ENCODE results near the gene LINS1.
"Not testable (repeated sequence)": the region's sequence is repeated elsewhere in the genome, so short reads cannot be mapped to it uniquely, and the experiment has no call there.

LINS1 gene

DNA sequence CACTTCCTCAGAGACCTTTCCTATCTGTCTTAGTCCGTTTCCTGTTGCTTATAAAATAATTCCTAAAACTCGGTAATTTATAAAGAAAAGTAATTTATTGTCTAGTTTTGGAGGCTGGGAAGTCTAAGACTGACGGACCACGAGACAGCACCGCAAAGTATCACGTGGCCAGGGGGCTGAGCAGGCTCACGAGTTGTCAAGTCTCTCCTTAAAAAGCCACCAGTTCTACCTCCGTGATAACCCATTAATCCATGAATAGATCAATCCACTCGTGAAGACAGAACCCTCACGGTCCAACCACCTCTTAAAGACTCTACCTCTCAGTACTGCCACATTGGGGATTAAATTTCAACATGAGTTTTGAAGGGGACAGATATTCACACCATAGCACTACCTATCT, 821 bp downstream of the LINS1 start:
- peak; percentile 43 for DNase-seq (ENCODE audit: low spot score)

DNA sequence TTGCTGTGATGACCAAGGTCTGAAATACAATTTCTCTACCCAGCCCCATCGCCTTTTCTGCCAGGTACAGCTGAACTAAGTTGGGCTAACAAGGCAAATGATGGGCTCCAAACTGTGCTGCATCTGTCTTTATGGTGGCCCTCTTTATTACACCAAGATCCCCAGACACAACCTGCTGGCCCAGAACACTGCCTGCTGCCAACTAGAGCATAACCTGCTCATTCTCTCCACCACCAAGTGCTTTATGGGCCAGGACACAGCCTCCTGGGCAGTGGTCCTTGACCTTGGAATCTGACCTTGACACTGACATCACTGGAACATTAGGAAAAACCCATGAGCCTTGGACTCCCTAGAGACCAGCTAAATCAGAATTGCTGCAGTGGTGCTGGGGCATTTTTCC, 3.3 kb downstream of the LINS1 start:
- no peak for DNase-seq (ENCODE audit: low spot score)

DNA sequence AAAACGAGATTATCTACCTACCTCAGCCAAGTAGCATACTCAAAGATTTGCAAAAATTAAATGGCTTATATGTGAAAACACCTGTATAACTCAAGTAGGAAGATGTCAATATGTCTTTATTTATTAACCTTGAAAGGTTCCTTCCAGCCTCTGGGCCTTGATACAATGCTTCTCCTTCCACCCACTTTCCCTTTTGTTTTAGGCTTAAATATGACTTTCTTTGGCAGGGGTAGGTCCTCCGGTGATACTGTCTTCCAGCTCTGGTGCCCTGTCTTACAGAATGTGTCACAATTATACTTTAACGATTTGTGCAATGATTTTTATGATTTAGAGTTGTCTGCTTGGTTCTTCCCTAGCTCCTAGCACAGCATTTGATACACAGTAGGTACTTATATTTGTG, 4.1 kb downstream of the LINS1 start:
- no peak for DNase-seq (ENCODE audit: low spot score)

DNA sequence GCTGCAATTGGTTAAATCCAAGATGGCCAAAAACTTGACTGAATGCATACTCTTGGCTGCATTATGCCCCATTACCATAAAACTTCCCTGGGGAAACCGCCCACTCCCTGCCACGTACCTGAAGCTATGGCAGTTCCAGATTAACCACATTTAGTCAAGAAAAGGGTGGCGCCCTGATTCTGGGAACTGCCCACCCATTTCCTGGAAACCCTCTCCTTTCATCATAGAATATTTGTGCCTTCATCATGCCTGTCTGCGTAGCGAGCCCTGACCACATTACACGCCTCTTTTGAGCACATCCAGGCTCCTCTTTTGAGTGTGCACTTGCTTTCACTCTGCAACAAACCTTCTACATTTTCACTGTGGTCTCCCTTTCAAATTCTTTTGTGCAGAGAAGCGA, 5.2 kb downstream of the LINS1 start:
- peak; percentile 95 for DNase-seq (ENCODE audit: low spot score)

DNA sequence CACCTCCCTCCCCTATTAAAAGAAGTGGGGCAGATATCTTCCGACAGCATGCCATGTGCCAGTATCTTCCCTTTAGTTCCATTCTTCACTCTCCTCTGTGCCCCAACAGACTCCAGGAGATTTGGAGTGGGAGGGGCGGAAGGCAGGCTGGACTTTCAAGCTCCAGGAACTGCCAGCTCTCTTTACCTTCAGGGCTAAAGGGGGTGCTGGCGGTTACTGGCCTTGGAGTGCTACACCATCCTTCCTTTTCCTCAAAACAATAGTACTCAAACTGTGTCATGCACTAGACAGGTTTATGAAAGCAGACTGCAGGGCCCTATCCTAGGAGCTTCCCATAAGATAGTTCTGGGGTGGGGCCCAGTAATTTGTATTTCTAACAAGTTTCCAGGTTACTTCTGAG, 6.0 kb downstream of the LINS1 start:
- no peak for DNase-seq (ENCODE audit: low spot score)

DNA sequence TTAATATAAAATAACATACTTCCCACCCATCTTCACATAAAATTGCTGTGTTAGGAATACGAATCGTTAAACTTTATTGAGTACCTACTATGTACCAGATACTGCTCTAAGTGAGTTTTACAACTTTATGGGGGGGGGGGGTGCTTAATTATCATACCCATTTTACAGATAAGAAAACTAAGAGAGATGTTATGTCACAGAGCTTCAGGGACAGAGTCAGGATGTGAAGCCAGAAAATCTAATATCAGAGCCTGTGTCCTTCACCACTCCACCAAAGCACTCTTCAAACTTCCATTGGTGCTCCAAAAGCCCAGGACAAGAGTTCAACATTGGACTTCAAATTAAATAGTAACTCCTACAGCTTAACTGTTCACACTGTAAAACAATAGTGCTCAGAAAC, 8.6 kb downstream of the LINS1 start:
- DNase-seq (ENCODE audit: low spot score) = no peak

DNA sequence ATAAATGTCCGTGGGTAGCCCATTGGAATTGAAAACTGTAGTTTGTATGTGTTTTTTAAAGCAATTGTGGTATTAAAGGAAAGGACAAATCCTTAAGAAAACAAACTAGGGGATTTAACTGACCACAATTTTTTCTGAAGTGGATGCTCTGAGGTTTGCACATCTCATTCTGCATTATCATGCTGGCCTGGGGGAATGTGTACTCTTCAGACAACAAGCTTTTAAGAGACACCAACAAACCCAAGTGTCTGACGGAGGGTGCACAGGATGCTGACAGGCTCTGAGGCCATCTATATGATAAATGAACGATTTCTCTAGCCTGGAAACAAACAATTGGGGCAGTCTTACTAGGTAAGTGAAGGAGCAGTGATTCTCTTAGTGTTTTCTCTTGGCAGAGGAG, 9.1 kb downstream of the LINS1 start:
- DNase-seq (ENCODE audit: low spot score) = no peak

DNA sequence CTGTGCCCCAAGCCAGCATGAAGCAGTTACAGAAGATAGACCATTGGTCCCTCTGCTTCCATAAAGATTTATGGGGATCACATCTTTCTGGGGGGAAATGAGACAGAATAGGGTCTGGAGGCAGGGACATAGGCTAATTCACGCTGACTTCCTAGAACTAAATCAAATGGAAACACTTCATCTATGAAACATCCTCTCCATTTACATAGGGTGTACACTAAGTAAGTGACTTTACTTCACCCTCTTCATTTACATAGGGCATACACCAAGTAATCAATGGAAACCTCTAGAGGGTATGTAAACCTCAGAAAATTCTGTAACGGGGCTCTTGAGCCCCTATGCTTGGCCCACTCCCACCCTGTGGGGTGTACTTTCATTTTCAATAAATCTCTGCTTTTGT, 10.1 kb downstream of the LINS1 start:
- DNase-seq (ENCODE audit: low spot score) = no peak

DNA sequence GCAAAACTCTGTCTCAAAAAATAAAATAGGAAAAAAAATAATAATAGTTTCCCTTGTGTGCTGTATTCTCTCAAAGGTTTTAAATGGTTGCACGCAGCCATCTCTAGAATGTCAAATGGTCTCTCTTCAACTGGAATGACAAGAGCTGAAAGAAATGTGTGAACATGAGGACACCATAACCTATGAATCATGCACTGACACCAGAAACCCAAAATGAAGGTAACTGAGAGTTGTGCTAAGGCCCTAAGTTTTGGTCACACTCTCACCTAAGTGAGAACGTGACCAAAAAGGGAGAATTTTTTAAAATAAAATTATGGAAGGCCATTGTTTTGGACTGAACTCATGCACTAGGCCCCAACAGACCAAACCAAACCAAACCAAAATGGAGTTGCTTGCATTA, 10.8 kb downstream of the LINS1 start:
- not testable (repeated sequence) for DNase-seq (ENCODE audit: low spot score)

DNA sequence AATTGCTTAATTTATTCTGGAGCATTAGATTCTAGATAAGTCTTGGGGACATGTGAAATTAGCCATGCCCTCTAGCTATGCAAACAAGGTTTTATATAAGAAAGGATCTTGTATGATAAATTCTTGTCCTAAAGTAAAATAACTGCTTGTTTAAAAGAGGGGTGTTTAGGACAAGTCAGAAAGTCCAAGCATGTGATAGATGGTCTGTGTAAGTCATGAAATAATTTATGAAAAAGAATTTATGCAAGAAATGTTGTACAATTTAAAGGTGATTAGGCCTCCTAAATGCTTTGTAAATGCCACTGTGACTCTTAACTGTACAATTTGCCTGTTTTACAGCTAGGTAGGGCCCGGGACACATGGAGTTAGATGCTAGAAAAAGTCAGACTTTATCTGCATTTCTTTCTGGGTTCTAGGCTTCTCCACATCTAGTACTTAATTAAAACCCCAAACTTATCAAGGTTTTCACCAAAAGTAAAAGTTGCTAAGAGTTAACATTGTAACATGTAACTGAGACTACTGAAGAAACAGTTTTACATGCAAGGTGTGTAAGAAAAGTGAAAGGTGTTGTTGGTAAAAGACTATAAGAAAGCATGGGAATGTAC, 13.2 kb downstream of the LINS1 start:
- DNase-seq (ENCODE audit: low spot score) = no peak

DNA sequence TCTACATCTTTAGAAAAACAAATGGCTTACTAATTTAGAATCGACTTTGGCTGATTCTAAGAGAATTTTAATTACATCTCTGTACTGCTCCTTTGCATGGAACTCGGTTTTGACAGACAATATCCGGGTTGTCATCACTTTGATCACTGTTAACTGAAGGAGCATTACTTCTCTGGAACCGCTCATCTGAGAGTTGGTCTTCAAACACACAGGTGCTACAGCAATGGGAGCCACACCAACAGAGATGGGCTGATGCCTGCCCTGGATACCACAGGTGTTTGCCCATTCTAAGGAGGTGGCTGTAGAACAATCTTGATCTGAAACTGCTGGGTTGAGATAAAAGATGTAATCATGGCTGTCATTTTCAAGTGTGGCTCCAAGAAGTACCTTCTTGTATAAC, 21.6 kb downstream of the LINS1 start:
- no peak for DNase-seq (ENCODE audit: low spot score)

DNA sequence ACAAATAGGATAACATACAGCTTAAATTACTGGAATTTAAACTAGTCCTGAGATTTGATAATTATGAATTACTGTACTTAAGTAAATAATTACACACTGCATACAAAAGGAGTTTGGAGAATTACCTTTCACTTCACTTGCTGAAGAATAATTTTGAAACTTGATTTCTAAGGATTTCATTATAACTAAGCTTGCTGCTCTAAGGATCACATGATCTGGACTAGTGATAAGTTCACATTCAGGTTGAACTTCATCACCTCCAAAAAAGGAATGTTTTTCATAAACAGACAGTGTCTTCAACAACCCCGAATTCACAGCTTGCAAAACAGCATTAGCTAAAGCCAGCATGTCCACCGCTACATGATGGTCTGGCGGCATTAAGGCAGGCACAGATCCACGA, 28.5 kb downstream of the LINS1 start:
- no peak for DNase-seq (ENCODE audit: low spot score)

DNA sequence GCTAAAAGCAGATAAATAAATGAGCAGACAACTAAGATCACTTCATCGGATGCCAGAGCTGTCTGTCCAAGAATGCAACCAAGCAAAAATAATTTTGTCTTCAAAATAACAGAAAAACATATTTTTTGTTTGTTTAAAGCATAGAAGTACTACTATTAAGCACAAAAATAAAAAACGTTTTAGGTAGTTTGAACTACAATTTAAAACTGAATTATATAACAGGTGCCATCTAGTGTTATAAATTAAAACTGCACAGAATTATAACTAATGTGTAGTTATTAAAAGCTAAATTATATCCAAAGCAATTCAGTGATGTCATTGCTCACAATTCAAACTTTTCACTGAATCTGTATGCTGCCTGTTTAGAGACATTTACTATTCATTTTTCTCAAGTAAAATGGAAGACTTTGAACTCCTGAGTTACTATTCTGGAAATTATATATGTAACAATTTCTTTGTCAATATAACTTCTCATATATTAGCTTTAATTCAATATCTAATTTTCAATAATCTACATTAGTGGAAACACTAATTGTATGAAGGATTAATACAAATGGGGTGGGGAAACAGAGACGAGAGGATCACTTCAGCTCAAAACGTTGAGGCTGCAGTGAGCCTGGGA, 29.5 kb downstream of the LINS1 start:
- DNase-seq (ENCODE audit: low spot score) = peak; percentile 50

DNA sequence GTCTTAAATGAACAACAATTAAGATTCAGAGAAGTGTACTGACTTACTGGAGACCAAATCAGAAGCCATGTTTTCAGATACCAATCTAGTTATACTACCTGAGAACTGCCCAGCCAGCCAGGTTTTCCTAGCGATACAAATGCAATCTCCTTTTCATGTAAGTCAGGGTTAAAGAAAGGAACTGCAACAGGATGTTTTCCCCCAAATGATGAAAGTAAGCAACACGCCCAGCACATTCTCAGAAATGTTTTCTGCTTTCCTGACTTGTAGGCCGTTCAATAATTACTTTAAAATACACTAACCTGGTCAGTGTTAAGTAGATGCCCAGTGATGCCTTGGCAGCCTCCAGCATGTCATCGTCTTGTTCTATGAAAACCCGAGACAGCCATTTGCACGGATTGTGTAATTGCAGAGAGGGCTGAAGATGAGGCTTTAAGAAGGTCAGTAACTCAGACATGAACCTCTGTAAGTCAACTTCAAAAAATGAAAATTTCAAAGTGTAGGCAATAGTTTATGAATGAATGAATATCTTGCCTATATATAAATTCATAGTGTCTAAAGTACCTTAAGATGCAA, 30.3 kb downstream of the LINS1 start:
- DNase-seq (ENCODE audit: low spot score) = no peak

DNA sequence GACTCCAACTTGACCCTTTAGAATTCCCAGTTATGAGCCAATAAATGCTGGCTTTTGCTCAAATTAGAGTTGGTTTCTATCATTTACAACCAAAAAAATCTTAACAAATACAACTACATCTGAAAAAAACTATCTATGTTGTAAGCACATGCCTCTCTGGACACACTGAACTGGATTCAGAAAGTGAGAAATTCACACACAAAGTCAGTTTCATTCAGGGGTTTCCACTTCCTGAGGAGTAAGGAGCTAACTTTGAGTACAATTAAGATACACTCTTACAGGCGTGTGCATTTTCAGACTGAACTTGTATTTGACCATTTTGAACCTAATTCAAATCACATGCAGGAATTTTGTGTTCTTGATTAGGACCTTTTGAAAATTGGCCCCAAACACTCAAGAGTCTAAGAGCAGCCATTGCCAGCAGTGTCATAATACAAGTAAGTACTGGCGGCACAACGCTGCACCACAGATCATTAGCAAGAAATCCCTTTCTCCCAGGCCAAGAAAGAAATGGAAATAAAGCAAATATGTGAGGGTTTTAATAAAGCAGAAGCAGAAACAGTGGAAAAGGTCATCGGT, 31.2 kb downstream of the LINS1 start:
- DNase-seq (ENCODE audit: low spot score) = no peak

DNA sequence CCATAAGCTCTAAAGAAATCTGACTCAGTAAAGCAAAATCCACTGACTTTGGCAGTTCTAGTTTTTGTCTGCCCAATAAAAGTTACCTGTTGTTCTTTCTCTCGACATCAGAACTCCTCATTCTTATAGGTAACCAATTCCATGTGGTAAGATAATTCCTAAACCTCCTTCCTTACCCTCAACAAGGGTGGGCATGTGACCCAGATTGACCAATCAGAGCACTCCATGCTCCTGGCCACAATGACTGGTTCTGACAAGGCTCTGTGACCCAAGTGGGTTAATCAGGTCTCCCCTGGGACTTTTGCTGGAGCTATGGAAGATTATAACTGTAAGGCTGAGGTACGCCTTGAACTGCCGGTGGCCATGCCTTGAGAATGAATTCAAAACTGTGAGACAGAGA, 31.7 kb downstream of the LINS1 start:
- DNase-seq (ENCODE audit: low spot score) = no peak

DNA sequence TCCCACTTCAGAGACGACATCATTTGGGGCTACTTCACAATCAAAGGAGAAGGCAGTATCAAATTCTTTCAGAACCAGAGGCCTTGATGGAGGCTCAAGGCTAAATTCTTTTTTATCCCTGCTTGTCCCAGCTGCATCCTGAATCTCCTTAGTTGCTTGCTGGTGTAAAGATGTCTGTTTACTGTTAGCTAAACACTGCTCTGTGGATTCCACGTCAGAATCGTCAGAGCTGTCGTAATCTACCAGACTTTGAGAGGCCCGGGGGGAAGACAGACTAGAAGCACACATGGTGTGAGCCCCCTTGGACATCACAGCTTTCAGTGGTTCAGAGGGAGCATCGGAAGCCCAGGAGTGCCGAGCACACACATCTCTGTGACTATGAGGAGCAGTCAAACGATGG, 32.6 kb downstream of the LINS1 start:
- DNase-seq (ENCODE audit: low spot score) = no peak

DNA sequence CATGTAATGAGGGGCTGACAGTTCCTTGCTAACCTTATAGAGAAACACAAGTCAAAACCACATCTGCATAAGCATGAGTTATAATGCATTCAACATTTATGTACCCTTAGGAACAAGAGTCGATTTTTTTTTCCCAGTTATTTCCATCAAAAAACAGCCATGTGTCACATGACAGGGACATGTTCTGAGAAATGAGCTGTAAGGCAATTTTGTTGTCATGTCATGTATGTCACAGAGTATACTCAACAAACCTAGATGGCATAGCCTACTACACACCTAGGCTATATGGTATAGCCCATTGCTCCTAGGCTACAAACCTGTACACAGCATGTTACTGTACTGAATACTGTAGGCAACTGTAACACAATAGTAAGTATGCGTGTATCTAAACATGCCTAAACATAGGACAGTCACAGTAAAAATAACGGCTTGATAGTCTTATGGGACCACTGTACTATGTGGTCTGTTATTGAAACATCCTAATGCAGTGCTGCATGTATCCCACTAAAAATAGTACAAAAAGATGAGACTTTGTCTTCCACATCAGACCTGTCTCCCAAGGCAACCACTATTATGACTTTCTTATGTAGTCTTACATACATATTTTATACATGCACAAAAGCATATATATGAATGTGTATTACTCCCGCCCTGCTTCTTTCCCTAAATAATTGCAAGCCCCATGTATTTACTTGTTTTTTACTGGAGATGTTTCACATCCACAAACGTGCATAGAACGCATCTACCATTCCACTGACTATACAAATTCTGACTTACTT, 34.9 kb downstream of the LINS1 start:
- no peak for DNase-seq (ENCODE audit: low spot score)

DNA sequence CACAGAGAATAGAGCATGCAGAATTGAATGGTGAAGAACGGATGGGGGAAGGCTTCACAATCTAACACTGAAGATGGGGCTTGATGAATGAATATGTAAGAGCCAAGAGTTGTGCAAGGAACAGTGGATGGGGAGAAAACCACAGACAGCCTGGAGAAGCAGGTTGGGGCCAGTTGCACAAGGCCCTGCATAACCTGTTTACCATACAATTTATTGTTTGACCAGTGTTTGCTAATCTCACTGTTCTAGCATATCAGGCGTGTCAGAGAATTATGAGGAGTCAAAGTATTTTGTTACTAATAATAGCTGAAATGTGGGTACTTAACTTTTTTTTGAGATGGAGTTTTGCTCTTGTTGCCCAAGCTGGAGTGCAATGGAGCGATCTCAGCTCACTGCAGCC, 36.4 kb downstream of the LINS1 start:
- no peak for DNase-seq (ENCODE audit: low spot score)

DNA sequence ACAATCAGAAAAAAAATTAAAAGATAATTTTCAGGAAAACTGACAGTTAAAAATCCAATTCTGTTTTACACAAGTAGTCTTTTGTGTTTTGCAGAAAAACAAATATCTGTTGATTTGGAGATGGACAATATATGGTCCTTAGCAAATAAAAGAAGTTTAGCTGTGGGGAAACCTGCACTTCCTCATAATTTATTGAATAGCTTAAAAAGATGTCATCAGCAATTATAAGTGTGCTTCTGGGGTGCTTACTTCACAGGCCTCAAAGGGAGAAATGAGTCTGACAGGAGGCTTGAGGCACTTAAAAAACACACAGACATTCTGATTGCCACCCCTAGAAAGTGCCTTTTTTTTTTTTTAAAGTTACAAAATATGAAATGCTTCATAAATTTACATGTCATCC, 41.7 kb downstream of the LINS1 start:
- no peak for DNase-seq (ENCODE audit: low spot score)

DNA sequence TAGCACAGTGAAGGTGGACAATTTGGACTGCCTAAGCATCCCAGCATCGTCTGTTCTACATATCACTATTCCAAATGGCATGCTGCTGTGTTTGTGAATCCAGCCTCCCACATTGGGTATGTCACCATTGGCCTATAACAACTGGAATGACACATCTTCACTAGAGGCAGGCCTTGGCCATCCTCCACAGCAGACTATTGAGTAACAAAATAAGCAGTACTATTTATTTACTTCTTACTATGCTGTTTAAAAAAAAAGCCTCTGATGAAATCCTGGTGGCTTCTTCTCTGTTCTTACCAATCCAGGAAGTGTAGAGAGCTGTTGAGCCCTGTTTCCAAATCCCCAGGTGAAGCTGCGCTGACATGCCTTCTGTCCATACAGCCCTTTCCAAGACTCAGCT, 42.7 kb downstream of the LINS1 start:
- no peak for DNase-seq (ENCODE audit: low spot score)

DNA sequence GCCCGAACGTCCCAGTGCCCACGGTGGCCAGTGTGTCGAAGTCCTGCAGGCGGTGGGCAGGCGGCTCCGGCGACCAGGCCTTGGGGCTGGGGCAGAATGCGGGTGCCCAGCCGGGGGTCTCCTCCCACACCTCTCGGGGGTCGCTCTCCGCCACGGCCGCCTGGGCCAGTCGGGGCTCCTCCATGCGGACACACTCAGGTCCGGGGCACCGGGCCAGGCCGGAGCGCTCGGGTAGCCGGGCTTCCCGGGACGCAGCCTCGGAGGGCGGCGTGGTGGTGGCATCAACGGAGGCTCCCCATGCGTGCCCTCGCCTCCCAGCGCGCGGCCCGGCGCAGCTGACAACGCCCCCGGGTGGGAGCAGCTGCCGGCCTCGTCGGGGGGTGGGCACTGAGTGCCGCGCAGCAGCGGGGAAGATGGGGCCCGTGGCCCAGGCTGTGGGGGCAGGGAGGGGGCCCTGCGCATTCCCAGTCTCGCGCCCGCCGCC, 43.2 kb downstream of the LINS1 start:
- DNase-seq (ENCODE audit: low spot score) = no peak

DNA sequence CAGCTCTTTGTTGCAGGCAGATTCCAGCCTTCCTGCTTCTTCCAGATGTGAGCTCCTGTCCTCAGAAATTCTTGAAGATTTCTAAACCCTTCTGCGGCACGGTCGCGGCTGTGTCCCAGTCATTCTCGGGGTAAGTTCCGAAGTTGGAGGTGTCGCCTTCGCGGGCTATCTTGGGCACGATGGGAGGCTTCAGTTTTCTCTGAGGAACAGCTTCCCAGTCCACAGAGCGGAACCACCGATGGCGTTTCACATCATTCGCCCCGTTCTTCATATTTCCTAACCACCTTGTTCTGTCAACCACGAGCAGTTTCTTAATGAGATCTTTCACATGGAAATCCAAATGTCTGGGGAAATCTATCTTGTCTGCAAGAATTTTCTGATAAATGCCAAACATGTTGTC, 48.5 kb downstream of the LINS1 start:
- DNase-seq (ENCODE audit: low spot score) = no peak
